G401.6 (cell line): ENCODE results near the gene CAMTA1.

ENCODE experiments used
- FAIRE-seq: peaks from 2 replicates; lab custom pipeline; 2012; peaks lifted over from hg19 to GRCh38; lab: Jason Lieb, UNC

CAMTA1 gene

DNA sequence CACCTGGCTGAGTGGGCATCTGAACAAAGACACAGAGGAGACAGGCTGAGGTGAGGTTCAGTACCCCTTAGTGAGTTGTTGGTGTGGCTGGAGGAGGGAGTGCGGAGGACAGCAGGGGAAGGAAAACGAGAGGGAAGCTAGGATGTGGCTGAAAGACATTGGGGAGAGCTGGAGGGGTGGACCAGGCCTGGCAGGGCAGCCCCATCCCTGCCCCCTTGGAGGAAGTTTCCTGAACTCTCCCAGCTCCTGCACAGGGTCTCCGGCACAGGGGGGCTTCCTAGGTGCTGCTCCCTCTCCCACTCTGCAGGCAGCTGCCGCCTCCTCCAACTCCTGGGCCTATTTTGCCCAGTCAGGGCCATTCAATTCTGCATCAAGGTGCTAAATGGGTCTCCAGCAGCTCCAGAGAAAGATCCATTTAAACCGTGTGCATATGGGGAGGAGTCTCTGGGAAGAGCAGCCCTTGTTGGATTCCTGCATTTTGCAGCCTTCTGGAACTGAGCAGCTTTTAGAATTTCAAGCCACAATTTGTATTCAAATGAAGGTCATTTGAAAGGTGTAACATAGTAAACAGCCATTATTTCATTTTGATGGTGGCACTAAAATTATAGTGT is 193.9 kb downstream of the CAMTA1 start:
- no peak for FAIRE-seq

- FAIRE-seq, result no peak
Measured at GRCh38 chr1:6981595-6981994, 196.3 kb downstream of the CAMTA1 start.

GRCh38 chr1:6982443-6982842 is 197.2 kb downstream of the CAMTA1 start:
- no peak for FAIRE-seq

DNA sequence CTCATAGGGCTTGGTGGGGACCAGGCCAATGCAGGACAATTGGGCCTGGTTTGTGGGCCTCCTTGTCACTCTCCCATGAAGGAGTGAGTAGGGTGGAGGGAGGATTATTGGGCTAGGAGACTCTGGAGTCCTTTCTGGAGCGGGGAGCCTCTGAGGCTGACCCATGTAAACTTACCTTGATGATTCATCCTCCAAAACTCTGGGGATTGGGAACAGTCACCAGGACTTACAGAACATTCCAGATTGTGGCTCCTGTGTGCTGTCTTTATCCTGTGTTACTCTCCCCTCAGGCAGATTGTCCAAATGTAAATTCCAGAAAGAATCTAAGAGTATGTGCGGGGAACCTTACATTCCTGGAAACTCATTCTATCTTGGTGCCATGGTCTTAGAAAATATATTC is 197.6 kb downstream of the CAMTA1 start:
- no peak for FAIRE-seq

- no peak for FAIRE-seq
Measured at GRCh38 chr1:6984536-6984935, 199.3 kb downstream of the CAMTA1 start.

DNA sequence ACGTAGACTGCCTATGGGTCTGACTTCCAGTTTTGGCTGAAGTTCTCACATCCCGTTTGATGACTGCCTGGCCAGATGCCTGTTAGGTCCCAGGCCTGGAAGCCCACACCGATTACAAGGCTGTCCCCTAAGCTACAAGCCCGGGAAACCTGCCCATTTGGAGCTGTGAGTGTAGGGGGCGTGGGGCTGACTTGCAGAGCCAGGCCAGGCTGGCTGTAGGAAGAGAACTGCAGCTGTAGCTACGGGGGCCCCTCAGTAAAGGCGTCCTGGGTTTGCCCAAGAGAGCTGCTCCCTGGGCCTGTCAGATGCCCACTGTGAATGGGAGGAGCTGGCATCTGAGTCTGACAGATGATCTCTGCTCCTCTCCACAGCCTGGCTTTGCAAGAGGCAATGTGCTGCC is 199.7 kb downstream of the CAMTA1 start:
- FAIRE-seq, result no peak

GRCh38 chr1:6985549-6986276 is 200.5 kb downstream of the CAMTA1 start:
- FAIRE-seq, result no peak

DNA sequence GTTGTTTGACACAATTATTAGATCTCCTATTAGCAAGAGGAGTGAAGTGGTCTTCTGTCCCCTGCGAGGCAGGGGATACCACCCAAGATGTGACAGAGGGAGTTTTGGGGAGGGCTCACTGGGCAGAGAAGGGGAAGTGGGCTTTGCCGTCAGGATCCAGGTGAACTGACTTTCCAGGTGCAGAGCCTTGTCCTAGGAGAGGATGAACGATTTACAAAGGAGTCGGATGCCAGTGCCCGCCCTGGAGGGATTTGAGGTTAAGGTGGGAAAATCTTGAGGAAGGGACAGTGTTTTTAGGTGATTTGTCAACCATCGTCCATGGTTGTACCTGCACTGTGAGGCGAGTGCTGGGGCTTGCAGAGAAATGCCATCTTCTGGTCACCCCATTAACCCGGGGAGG is 201.0 kb downstream of the CAMTA1 start:
- no peak for FAIRE-seq

DNA sequence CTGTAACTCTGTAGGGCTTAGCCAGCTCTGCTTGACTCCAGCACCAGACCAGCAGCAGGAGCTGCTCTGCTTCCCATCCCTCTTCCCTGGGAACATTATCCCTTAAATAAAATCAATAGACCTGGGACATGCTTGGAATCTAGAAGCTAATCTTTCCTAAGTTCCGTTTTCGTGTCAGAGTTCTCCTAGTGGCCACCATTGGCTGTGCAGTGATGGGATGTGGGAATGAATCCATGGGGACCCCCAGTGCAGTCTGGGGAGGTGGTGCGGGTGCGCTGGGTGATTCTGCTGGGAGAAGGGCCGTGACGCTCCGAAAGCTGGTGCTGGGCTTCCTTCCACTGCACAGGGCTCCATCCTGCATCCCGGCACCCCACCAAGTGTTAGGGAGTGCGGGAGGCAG is 202.7 kb downstream of the CAMTA1 start:
- no peak for FAIRE-seq

DNA sequence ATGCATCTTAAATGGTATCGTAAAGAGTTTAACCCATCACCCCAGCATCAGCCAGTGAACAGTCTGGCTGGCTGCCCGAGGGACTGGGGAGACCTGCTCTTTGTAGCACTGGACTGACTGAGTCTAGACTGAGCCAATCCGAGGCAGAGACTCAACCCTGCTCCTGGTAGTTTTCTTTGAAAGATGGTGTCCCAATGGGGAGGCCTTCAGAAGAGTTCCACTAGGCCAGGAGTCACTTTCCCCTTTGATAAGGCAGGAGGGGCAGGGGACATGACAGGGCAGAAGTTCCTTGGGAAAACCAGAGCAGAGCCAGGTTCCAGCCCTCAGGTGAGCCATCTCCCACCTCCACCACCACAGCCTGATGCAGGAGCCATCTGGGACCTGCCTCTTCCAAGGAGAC is 203.5 kb downstream of the CAMTA1 start:
- FAIRE-seq, result no peak

DNA sequence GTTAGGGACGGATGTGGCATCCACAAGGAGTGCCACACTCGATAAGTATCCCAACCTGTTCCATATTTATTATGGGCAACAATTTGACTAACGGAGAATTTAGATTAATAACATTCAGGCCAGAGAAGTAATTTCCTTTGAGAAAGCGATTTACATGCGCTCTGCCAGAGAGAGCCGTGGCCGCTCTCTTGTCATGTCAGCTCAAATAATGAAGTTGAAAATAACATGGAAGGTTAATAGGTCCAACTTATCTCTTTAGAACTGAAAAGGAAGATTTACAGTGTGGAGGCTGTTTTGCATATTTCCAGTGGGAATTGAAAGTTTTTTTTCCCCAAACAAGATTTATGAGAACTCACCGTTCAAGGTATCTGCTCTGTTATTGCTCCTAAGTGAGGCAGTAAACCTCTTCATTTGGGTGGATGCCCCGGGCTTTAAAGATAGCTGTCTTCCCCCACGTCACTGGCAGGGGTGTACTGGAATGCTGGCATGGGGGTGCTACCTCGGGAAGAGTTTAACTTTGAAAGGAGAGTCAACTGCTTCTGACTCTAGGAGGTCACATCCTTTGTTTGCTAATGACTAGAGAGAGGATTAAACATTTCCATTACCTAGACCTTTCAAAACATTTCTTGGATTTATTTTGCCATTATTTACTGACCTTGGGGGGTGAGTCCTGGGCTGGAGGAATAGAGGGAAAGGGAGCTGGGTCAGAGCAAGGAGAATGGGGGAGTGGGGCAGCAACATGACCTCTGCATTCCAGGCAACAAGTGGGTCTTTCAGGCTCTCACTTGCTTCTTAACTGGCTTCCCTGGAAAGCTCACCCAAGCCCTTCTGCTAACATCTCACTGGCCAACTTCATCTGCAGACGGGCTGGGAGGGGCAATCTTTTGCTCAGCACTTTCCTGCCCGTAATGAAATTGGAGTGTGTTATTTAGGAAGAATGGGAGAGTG is 204.2 kb downstream of the CAMTA1 start:
- no peak for FAIRE-seq

- FAIRE-seq, result no peak
Measured at GRCh38 chr1:6991266-6991665, 206.0 kb downstream of the CAMTA1 start.

DNA sequence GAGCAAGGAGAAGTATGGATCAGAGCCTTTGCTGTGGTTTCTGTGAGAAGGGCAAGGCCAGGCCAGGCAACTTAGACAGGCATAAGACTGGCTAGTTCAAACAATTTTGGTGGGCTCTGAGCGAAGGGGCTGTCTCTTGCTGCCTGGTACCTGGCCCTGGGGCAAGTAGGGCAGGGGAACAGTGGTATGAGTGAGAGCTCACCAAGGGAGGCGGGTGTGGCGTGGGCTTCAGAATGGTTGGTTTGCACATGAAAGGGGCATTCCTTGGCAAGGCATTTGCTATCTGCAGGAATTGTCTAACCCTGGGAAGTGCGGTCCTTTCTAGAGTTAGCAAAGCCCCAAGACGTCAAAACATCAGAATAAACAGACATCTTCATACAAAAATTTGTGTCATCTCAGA is 210.5 kb downstream of the CAMTA1 start:
- FAIRE-seq, result no peak

DNA sequence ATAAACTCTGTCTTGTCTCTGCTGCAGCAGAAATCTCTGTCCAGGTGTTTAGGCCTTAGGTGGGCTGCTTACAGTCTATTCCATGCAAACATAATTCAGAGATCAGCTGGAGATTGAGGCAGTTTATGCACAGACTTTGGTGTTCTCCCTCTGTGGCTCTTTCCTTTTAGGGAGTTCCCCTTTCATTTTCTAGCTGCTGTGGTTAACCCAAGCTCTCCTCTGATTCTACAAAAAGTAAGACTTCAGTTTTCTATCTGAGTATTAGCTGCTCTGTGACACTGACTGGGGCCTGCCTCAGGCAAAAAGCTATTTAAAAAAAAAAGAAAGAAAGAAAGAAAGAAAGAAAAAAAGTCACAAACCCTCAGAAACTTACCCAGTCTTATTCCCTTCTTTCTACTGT is 211.1 kb downstream of the CAMTA1 start:
- FAIRE-seq, result no peak

DNA sequence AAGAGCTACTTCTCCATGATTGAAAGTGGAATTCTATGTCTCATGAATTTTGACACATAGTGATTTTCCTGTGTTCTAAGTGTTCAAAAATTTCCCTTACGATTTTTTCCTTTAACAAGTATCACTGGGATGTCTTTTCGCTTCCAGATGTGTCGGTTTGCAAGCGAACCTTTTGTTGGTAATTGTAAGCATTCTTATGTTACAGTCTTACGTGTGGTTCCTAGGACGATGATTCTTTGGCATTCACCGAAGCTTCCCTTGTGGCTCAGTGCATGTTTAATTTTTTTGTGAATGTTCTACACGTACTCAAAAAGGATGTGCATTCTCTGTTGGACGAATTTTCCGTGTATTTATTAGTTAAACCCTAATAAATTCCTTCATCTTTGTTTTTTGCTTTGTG is 211.6 kb downstream of the CAMTA1 start:
- FAIRE-seq, result no peak

DNA sequence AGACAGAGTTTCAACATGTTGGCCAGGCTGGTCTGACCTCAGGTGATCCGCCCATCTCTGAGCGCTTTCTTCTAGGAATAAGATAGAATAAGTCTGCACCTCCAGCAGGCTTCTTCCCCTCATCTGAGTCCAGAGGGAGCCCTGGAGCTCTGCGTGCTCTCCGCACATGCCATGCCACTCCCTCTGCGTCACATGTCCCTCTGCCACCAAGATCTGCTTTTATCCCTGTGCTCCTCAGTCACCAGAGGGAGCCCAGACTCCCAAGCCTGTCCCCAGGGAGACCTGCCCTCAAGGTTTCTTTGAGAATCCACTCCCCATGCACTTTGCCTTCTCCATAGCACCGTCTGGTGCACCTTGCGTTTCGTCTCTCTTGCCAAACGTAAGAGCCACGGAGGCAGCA is 213.0 kb downstream of the CAMTA1 start:
- no peak for FAIRE-seq

DNA sequence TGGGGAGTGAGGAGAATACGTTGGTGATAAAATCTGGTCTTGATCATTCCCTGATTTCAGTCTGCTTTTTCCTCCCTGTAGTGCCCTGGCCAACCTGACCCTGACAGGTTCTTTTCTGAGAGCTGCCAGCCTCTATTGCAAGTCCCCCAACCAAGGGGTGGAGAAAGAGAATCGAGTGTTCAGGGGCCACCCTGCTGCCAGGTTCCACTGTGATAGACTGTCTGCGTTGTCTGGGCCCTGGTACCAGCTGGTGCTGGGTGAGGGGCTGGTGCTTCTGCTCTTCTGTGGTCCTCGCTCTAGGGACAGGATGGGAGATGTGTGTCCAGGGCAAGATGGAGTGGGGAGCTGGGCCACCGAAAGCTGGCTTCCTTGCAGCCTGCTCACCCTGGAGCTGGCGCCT is 214.6 kb downstream of the CAMTA1 start:
- no peak for FAIRE-seq

GRCh38 chr1:7000720-7001119 is 215.5 kb downstream of the CAMTA1 start:
- no peak for FAIRE-seq

DNA sequence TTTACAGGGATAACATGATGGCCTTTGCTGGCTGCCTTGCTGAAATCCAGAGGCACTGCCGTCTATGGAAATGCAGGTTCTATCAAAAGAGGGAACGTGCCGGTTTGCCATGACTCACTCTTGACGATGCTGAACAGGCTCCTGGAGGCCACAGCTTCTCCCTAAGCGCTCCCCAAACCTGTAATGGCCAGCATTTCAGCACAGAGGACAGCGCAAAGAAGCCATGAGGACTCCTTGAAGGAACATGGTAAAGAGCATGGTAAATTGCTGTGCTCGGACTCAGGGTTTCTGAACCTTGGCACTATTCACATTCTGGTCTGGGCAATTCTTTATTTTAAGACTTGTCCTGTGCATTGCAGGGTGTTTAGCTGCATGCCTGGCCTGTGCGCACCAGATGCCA is 217.5 kb downstream of the CAMTA1 start:
- FAIRE-seq, result no peak

GRCh38 chr1:7003676-7004075 is 218.4 kb downstream of the CAMTA1 start:
- FAIRE-seq, result no peak

- FAIRE-seq, result no peak
Measured at GRCh38 chr1:7004181-7004580, 218.9 kb downstream of the CAMTA1 start.

- no peak for FAIRE-seq
Measured at GRCh38 chr1:7005762-7006161, 220.5 kb downstream of the CAMTA1 start.
